Measurements from ENCODE around the gene PKD1L1. TPM values are rescaled to one million over a fixed set of nuclear protein-coding genes. Genes with fewer than 3 reads are reported as not detected.

PKD1L1 gene
- polyA plus RNA-seq, 4 donors, result 0.42 to 1.2 TPM; not detected in 2

DNA sequence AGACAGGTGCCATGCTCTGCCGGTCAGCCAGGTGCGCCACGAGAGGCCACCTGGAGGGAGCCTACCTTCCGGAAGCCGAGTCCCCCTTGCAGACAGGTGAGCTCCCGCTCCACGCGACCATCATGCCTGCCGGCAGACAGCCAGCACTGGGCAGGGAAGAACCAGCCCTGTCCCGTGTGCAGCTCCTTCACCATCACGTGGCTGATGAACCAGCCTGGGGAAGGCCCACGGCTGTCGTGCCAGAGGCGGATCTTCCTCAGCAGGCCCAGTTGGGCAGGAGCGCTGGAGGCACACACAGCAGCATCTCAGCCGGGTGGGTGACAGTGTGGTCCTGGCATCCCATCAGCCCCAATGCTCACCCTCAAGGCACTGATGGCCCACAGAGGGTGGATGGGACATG, 108.9 kb downstream of the PKD1L1 start:
- no peaks in the 10 kb centered on the region for H3K36me3 ChIP-seq (ENCODE audit: control insufficient read depth in 3 of 3, insufficient read depth in 2 of 3, low read depth in 1 of 3, low read length in 3 of 3)
- no peak for DNase-seq
- FAIRE-seq, result no peak
- peaks cover 0 to 3% (median 0%) of the 10 kb centered on the region in 3 donors for H3K27me3 ChIP-seq (ENCODE audit: control insufficient read depth in 3 of 3, insufficient read depth in 3 of 3, low read length in 3 of 3)
- H3K4me1 ChIP-seq (ENCODE audit: control insufficient read depth in 3 of 3, insufficient read depth in 2 of 3, low read depth in 1 of 3, low read length in 2 of 3), result no peaks in the 10 kb centered on the region
- 86 to 91% (median 90%) methylated on average over 16 of the region's 16 CpGs for WGBS, 3 donors
- no peak overlapping the region for H3K27ac ChIP-seq (ENCODE audit: low read depth in 1 of 3, low read length in 2 of 3)
- H3K9me3 ChIP-seq (ENCODE audit: control insufficient read depth in 2 of 2, insufficient read depth in 1 of 2, low read depth in 1 of 2, low read length in 1 of 2), result no peaks in the 10 kb centered on the region
- H3K4me3 ChIP-seq (ENCODE audit: low read depth in 1 of 3, low read length in 3 of 3), result no peak overlapping the region

DNA sequence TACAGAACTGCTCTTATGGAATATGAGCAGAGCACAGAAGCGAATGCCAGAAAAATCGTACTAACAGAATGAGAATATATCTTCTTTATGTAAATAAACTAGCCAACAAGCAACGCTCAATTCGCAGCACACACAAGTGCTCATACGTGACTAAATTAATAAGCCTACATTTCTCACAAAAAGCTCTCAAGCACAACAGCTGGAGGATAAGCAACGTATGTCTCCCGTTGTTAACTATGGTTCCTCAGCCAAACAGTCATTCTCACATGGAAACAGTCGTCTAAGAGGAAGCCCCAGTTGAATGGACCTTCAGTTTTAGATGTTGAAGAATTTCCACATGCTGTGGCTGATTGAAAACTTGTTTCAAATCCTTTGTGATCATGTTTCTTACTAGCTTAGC, 110.4 kb downstream of the PKD1L1 start:
- Histone ChIP-seq H3K27me3 (ENCODE audit: control insufficient read depth in 3 of 3, insufficient read depth in 3 of 3, low read length in 3 of 3) (peaks cover 0 to 3% (median 0%) of the 10 kb centered on the region in 3 donors), H3K9me3 (ENCODE audit: control insufficient read depth in 2 of 2, insufficient read depth in 1 of 2, low read depth in 1 of 2, low read length in 1 of 2) (no peaks in the 10 kb centered on the region), H3K4me1 (ENCODE audit: control insufficient read depth in 3 of 3, insufficient read depth in 2 of 3, low read depth in 1 of 3, low read length in 2 of 3) (no peaks in the 10 kb centered on the region), H3K36me3 (ENCODE audit: control insufficient read depth in 3 of 3, insufficient read depth in 2 of 3, low read depth in 1 of 3, low read length in 3 of 3) (no peaks in the 10 kb centered on the region), H3K4me3 (ENCODE audit: low read depth in 1 of 3, low read length in 3 of 3) (no peak overlapping the region), H3K27ac (ENCODE audit: low read depth in 1 of 3, low read length in 2 of 3) (no peak overlapping the region)
- no peak for DNase-seq
- WGBS, 3 donors, result 73 to 93% (median 92%) methylated on average over 8 of the region's 8 CpGs
- no peak for FAIRE-seq

DNA sequence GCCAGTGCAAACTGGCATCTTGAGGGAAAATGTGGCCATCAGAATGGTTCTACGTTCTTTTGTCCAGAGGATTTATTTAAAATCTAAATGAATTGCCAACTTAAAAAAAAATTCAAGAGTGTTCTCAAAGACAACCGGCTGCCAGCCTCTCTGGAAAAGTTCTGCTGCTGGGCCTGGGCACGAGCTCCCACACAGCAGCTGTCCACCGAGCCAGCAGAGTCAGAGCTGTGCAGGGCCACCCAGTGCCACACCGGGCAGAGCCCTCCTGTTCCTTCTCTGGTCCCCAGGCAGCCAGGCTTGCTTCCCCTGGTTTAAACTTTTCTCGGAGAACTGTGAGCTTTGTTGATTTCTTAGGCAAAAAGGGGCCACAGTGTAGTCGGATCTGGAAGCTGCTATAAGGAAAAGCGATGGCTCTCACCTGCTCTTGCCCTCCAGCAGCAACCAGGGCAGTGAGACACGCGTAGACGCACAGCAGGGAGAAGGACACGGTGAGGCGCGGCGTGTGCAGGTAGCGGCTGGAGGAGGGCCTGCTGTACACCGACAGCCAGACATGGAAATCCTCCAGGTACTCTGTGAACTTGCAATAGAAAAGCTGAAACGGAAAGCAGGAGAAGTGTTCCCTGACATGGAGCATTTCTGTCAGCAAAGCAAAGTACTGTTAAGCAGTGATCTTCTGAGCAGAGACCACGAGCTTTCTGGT, 111.6 kb downstream of the PKD1L1 start:
- no peaks in the 10 kb centered on the region for H3K27me3 ChIP-seq (ENCODE audit: control insufficient read depth in 3 of 3, insufficient read depth in 3 of 3, low read length in 3 of 3)
- WGBS, 3 donors, result 89 to 90% (median 89%) methylated on average over 19 of the region's 19 CpGs
- FAIRE-seq (no peak), DNase-seq (no peak)
- H3K36me3 ChIP-seq (ENCODE audit: control insufficient read depth in 3 of 3, insufficient read depth in 2 of 3, low read depth in 1 of 3, low read length in 3 of 3), result no peaks in the 10 kb centered on the region
- H3K9me3 ChIP-seq (ENCODE audit: control insufficient read depth in 2 of 2, insufficient read depth in 1 of 2, low read depth in 1 of 2, low read length in 1 of 2), result no peaks in the 10 kb centered on the region
- no peak overlapping the region for H3K4me3 ChIP-seq (ENCODE audit: low read depth in 1 of 3, low read length in 3 of 3)
- no peak overlapping the region for H3K27ac ChIP-seq (ENCODE audit: low read depth in 1 of 3, low read length in 2 of 3)
- H3K4me1 ChIP-seq (ENCODE audit: control insufficient read depth in 3 of 3, insufficient read depth in 2 of 3, low read depth in 1 of 3, low read length in 2 of 3), result no peaks in the 10 kb centered on the region

- no peak for FAIRE-seq
- 86 to 90% (median 87%) methylated on average over 11 of the region's 11 CpGs for WGBS, 3 donors
These were observed 112.2 kb downstream of the PKD1L1 start for GRCh38 chr7:47836080-47836479.

DNA sequence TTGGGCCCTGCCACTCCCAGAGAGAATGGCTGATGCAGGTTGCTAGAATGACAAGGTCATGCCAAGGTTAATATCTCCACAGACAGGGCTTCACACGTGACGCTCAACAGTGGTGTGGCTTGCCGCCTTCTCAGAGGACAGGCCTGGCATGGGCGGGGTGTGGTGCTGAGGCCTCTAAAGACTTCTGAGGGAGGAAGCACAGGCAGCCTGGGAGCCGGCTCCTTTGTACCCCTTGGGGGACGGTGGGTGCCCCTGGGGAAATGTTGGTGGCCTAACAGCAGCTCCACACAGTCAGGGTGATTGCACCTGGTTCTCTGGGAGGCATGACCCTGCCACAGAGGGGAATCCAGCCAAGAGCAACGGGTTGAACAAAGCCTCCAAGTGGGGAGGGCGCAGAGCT, 115.1 kb downstream of the PKD1L1 start:
- H3K27ac ChIP-seq (ENCODE audit: low read depth in 1 of 3, low read length in 2 of 3), result no peak overlapping the region
- H3K4me3 ChIP-seq (ENCODE audit: low read depth in 1 of 3, low read length in 3 of 3), result no peak overlapping the region
- DNase-seq (no peak), FAIRE-seq (no peak)
- no peaks in the 10 kb centered on the region for H3K9me3 ChIP-seq (ENCODE audit: control insufficient read depth in 2 of 2, insufficient read depth in 1 of 2, low read depth in 1 of 2, low read length in 1 of 2)
- no peaks in the 10 kb centered on the region for H3K4me1 ChIP-seq (ENCODE audit: control insufficient read depth in 3 of 3, insufficient read depth in 2 of 3, low read depth in 1 of 3, low read length in 2 of 3)
- no peaks in the 10 kb centered on the region for H3K27me3 ChIP-seq (ENCODE audit: control insufficient read depth in 3 of 3, insufficient read depth in 3 of 3, low read length in 3 of 3)
- 77 to 84% (median 81%) methylated on average over 8 of the region's 8 CpGs for WGBS, 3 donors
- H3K36me3 ChIP-seq (ENCODE audit: control insufficient read depth in 3 of 3, insufficient read depth in 2 of 3, low read depth in 1 of 3, low read length in 3 of 3), result no peaks in the 10 kb centered on the region

More at GRCh38 chr7:47836080-47836479, 112.2 kb downstream of the PKD1L1 start:
- DNase-seq, result no peak
- no peaks in the 10 kb centered on the region for H3K4me1 ChIP-seq (ENCODE audit: control insufficient read depth in 3 of 3, insufficient read depth in 2 of 3, low read depth in 1 of 3, low read length in 2 of 3)
- no peak overlapping the region for H3K27ac ChIP-seq (ENCODE audit: low read depth in 1 of 3, low read length in 2 of 3)
- no peak overlapping the region for H3K4me3 ChIP-seq (ENCODE audit: low read depth in 1 of 3, low read length in 3 of 3)
- no peaks in the 10 kb centered on the region for H3K36me3 ChIP-seq (ENCODE audit: control insufficient read depth in 3 of 3, insufficient read depth in 2 of 3, low read depth in 1 of 3, low read length in 3 of 3)
- H3K27me3 ChIP-seq (ENCODE audit: control insufficient read depth in 3 of 3, insufficient read depth in 3 of 3, low read length in 3 of 3), result no peaks in the 10 kb centered on the region
- H3K9me3 ChIP-seq (ENCODE audit: control insufficient read depth in 2 of 2, insufficient read depth in 1 of 2, low read depth in 1 of 2, low read length in 1 of 2), result no peaks in the 10 kb centered on the region

GRCh38 chr7:47832105-47832715, 116.1 kb downstream of the PKD1L1 start:
- no peaks in the 10 kb centered on the region for H3K9me3 ChIP-seq (ENCODE audit: control insufficient read depth in 2 of 2, insufficient read depth in 1 of 2, low read depth in 1 of 2, low read length in 1 of 2)
- H3K4me3 ChIP-seq (ENCODE audit: low read depth in 1 of 3, low read length in 3 of 3), result no peak overlapping the region
- no peaks in the 10 kb centered on the region for H3K36me3 ChIP-seq (ENCODE audit: control insufficient read depth in 3 of 3, insufficient read depth in 2 of 3, low read depth in 1 of 3, low read length in 3 of 3)
- H3K27ac ChIP-seq (ENCODE audit: low read depth in 1 of 3, low read length in 2 of 3), result no peak overlapping the region
- no peaks in the 10 kb centered on the region for H3K27me3 ChIP-seq (ENCODE audit: control insufficient read depth in 3 of 3, insufficient read depth in 3 of 3, low read length in 3 of 3)
- no peaks in the 10 kb centered on the region for H3K4me1 ChIP-seq (ENCODE audit: control insufficient read depth in 3 of 3, insufficient read depth in 2 of 3, low read depth in 1 of 3, low read length in 2 of 3)
- FAIRE-seq (no peak), DNase-seq (no peak)
- 83 to 90% (median 85%) methylated on average over 10 of the region's 10 CpGs for WGBS, 3 donors

DNA sequence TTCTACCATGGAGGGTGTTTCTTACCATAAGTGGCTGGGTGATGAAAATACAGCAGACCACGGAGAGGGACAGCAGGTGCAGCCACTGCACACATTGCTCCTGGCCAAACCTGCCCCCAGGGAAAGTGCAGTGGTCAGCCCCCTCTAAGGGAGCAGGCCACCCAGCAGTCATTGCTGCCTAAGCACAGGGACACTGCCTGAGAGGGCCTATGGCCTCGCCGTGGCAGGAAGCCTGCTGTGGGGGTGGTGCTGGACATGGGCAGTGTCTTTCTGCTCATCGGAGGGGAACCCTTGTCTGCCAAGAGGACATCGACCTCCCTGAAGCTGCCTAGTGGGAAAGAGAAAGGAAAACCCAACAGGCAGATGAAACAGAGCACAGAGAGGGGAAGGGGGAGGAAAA, 118.3 kb downstream of the PKD1L1 start:
- Histone ChIP-seq H3K9me3 (ENCODE audit: control insufficient read depth in 2 of 2, insufficient read depth in 1 of 2, low read depth in 1 of 2, low read length in 1 of 2) (no peaks in the 10 kb centered on the region), H3K27me3 (ENCODE audit: control insufficient read depth in 3 of 3, insufficient read depth in 3 of 3, low read length in 3 of 3) (no peaks in the 10 kb centered on the region), H3K4me1 (ENCODE audit: control insufficient read depth in 3 of 3, insufficient read depth in 2 of 3, low read depth in 1 of 3, low read length in 2 of 3) (no peaks in the 10 kb centered on the region), H3K27ac (ENCODE audit: low read depth in 1 of 3, low read length in 2 of 3) (no peak overlapping the region), H3K36me3 (ENCODE audit: control insufficient read depth in 3 of 3, insufficient read depth in 2 of 3, low read depth in 1 of 3, low read length in 3 of 3) (no peaks in the 10 kb centered on the region), H3K4me3 (ENCODE audit: low read depth in 1 of 3, low read length in 3 of 3) (no peak overlapping the region)
- no peak for FAIRE-seq
- 60 to 72% (median 67%) methylated on average over 5 of the region's 5 CpGs for whole genome bisulfite sequencing, 3 donors
- no peak for DNase-seq

- 70 to 80% (median 77%) methylated on average over 4 of the region's 4 CpGs for whole genome bisulfite sequencing, 3 donors
- no peaks in the 10 kb centered on the region for H3K9me3 ChIP-seq (ENCODE audit: control insufficient read depth in 2 of 2, insufficient read depth in 1 of 2, low read depth in 1 of 2, low read length in 1 of 2)
- H3K27me3 ChIP-seq (ENCODE audit: control insufficient read depth in 3 of 3, insufficient read depth in 3 of 3, low read length in 3 of 3), result no peaks in the 10 kb centered on the region
- H3K27ac ChIP-seq (ENCODE audit: low read depth in 1 of 3, low read length in 2 of 3), result no peak overlapping the region
- FAIRE-seq, result no peak
- DNase-seq, result no peak
- H3K36me3 ChIP-seq (ENCODE audit: control insufficient read depth in 3 of 3, insufficient read depth in 2 of 3, low read depth in 1 of 3, low read length in 3 of 3), result no peaks in the 10 kb centered on the region
- no peaks in the 10 kb centered on the region for H3K4me1 ChIP-seq (ENCODE audit: control insufficient read depth in 3 of 3, insufficient read depth in 2 of 3, low read depth in 1 of 3, low read length in 2 of 3)
- no peak overlapping the region for H3K4me3 ChIP-seq (ENCODE audit: low read depth in 1 of 3, low read length in 3 of 3)
These were observed 120.4 kb downstream of the PKD1L1 start for GRCh38 chr7:47827871-47828270.

- Histone ChIP-seq H3K4me1 (ENCODE audit: control insufficient read depth in 3 of 3, insufficient read depth in 2 of 3, low read depth in 1 of 3, low read length in 2 of 3) (no peaks in the 10 kb centered on the region), H3K4me3 (ENCODE audit: low read depth in 1 of 3, low read length in 3 of 3) (no peak overlapping the region), H3K36me3 (ENCODE audit: control insufficient read depth in 3 of 3, insufficient read depth in 2 of 3, low read depth in 1 of 3, low read length in 3 of 3) (no peaks in the 10 kb centered on the region), H3K9me3 (ENCODE audit: control insufficient read depth in 2 of 2, insufficient read depth in 1 of 2, low read depth in 1 of 2, low read length in 1 of 2) (no peaks in the 10 kb centered on the region), H3K27me3 (ENCODE audit: control insufficient read depth in 3 of 3, insufficient read depth in 3 of 3, low read length in 3 of 3) (no peaks in the 10 kb centered on the region), H3K27ac (ENCODE audit: low read depth in 1 of 3, low read length in 2 of 3) (no peak overlapping the region)
- DNase-seq, result no peak
- no peak for FAIRE-seq
- WGBS, 3 donors, result 74 to 82% (median 75%) methylated on average over 8 of the region's 8 CpGs
These were observed 120.9 kb downstream of the PKD1L1 start for GRCh38 chr7:47827351-47827756.

Measured in small intestine (tissue), 7 donors.